Measurements from ENCODE around the gene MYO1D. TPM values are rescaled to one million over a fixed set of nuclear protein-coding genes. Genes with fewer than 3 reads are reported as not detected.
A peak's percentile ranks its signal among the peaks of the same experiment; 100 is the strongest.

The MYO1D gene
- total and polyA plus RNA-seq, 4 donors, result 4.5 to 22.9 (median 13.3) TPM

DNA sequence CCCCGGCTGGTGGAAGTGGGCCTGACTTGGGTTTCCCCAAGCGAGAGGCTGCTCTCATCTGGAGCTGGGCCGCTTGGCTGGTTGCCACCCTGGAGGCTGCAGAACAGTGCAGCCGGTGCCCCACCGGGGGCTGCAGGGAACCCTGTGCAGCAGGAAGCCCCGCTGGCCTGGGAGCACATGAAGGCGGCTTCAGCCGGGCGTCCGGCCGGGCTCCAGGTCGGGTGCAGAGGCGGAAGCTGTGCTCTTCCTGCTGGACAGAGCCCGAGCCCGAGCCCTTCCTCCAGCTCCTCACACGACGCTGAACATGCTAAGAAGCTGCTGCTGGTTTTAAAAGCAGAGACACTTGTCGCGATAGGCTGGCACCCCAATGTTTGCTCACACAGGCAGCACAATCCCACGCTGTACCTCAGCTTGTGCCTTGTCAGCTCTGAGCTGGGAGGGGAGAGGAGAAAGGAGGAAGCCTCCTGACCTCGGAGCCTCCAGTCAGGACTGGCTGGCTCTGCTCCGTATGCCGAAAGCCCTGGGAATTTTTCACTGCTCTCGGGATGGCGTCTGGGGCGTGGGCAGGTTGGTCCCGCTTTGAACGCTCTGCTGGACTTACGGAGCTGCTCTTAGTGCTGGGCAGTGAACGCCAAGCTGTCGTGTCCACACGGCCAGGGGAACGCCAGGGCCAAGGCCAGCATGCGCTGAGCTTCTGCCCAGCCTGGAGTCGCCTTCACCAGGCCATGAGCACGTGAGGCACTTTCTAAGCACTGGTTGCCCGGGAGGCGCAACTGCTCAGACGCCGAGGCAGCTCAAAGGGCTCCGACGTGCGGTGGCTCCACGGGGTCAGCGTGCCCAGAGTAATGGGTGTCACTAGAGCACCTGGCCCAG is 381.3 kb downstream of the MYO1D start:
- Histone ChIP-seq H3K27ac (ENCODE audit: low read depth in 1 of 2, low read length in 2 of 2) (no peak overlapping the region), H3K36me3 (ENCODE audit: control insufficient read depth in 4 of 4, insufficient read depth in 3 of 4, low read depth in 1 of 4, low read length in 3 of 4) (no peaks in the 10 kb centered on the region), H3K4me1 (ENCODE audit: control insufficient read depth in 4 of 4, insufficient read depth in 4 of 4, low read length in 3 of 4) (peaks cover 0 to 6% (median 1%) of the 10 kb centered on the region in 4 donors), H3K9me3 (ENCODE audit: control insufficient read depth in 4 of 4, low read length in 3 of 4) (no peaks in the 10 kb centered on the region), H3K27me3 (ENCODE audit: control insufficient read depth in 4 of 4, insufficient read depth in 4 of 4, low read length in 3 of 4) (no peaks in the 10 kb centered on the region), H3K9ac (ENCODE audit: low read depth in 1 of 2, low read length in 2 of 2) (no peak overlapping the region), H3K4me3 (ENCODE audit: low read depth in 1 of 3, low read length in 3 of 3) (no peak overlapping the region)
- no peak for DNase-seq (ENCODE audit: low spot score)
- TF ChIP-seq FOXA2 (IDR thresholded peaks at IDR 0.05), result no peak
- TF ChIP-seq, protein P1, sequence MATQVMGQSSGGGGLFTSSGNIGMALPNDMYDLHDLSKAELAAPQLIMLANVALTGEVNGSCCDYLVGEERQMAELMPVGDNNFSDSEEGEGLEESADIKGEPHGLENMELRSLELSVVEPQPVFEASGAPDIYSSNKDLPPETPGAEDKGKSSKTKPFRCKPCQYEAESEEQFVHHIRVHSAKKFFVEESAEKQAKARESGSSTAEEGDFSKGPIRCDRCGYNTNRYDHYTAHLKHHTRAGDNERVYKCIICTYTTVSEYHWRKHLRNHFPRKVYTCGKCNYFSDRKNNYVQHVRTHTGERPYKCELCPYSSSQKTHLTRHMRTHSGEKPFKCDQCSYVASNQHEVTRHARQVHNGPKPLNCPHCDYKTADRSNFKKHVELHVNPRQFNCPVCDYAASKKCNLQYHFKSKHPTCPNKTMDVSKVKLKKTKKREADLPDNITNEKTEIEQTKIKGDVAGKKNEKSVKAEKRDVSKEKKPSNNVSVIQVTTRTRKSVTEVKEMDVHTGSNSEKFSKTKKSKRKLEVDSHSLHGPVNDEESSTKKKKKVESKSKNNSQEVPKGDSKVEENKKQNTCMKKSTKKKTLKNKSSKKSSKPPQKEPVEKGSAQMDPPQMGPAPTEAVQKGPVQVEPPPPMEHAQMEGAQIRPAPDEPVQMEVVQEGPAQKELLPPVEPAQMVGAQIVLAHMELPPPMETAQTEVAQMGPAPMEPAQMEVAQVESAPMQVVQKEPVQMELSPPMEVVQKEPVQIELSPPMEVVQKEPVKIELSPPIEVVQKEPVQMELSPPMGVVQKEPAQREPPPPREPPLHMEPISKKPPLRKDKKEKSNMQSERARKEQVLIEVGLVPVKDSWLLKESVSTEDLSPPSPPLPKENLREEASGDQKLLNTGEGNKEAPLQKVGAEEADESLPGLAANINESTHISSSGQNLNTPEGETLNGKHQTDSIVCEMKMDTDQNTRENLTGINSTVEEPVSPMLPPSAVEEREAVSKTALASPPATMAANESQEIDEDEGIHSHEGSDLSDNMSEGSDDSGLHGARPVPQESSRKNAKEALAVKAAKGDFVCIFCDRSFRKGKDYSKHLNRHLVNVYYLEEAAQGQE (IDR thresholded peaks at IDR 0.05), result peak; percentile 19
- 79% methylated on average over 45 of the region's 45 CpGs for whole genome bisulfite sequencing

DNA sequence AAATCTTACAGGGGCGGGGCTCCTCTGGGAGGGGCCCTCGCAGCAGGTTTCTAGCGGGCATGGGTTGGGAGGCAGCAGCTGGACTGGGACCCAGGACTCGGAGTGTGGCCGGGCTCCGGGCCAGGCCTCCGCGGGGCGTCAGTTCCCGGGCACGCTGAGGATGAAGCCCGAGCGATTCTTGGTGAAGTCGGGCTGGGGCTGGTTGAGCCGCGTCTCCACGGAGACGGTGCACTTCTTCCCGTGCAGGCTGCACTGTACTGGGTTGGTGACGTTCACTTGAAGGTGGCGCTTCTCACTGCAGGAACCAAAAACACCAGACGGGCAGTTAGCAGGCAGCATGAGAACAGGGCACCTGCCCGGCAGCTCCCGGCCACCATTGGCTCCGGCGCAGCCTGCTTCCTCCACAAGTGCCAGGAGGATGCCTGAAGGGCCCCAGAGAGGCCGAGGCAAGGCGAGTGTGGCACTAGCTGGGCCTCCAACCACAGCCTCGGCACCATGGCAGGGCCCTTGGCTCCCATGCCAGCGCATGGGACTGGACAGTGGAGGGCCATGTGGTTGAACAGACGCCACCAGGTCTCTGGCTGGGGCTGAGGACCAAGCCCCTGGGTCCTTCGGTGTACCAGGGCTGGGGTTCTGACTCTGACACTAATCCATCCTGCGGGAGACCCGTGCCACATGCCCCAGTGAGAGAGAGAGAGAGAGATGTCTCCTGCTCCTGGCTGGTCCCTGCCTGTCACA is 382.1 kb downstream of the MYO1D start:
- H3K4me1 ChIP-seq (ENCODE audit: control insufficient read depth in 4 of 4, insufficient read depth in 4 of 4, low read length in 3 of 4), result peaks cover 0 to 6% (median 1%) of the 10 kb centered on the region in 4 donors
- H3K27ac ChIP-seq (ENCODE audit: low read depth in 1 of 2, low read length in 2 of 2), result no peak overlapping the region
- no peaks in the 10 kb centered on the region for H3K9me3 ChIP-seq (ENCODE audit: control insufficient read depth in 4 of 4, low read length in 3 of 4)
- TF ChIP-seq NR2F2 (IDR thresholded peaks at IDR 0.05) (no peak), RXRA (IDR thresholded peaks at IDR 0.05) (no peak), FOXA2 (IDR thresholded peaks at IDR 0.05) (no peak), GABPA (IDR thresholded peaks at IDR 0.05 in 1 of 2, conservative IDR thresholded peaks at IDR 0.05 in 1 of 2) (no peak), YY1 (IDR thresholded peaks at IDR 0.05) (no peak), JUND (IDR thresholded peaks at IDR 0.05) (no peak), HNF4G (IDR thresholded peaks at IDR 0.05) (no peak), TAF1 (conservative IDR thresholded peaks at IDR 0.05) (no peak), FOXA1 (IDR thresholded peaks at IDR 0.05) (no peak), RAD21 (IDR thresholded peaks at IDR 0.05) (no peak)
- TF ChIP-seq, protein P1 (IDR thresholded peaks at IDR 0.05), result no peak
- TF ChIP-seq, protein P2, sequence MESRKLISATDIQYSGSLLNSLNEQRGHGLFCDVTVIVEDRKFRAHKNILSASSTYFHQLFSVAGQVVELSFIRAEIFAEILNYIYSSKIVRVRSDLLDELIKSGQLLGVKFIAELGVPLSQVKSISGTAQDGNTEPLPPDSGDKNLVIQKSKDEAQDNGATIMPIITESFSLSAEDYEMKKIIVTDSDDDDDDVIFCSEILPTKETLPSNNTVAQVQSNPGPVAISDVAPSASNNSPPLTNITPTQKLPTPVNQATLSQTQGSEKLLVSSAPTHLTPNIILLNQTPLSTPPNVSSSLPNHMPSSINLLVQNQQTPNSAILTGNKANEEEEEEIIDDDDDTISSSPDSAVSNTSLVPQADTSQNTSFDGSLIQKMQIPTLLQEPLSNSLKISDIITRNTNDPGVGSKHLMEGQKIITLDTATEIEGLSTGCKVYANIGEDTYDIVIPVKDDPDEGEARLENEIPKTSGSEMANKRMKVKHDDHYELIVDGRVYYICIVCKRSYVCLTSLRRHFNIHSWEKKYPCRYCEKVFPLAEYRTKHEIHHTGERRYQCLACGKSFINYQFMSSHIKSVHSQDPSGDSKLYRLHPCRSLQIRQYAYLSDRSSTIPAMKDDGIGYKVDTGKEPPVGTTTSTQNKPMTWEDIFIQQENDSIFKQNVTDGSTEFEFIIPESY (IDR thresholded peaks at IDR 0.05), result no peak
- TF ChIP-seq, protein P3, sequence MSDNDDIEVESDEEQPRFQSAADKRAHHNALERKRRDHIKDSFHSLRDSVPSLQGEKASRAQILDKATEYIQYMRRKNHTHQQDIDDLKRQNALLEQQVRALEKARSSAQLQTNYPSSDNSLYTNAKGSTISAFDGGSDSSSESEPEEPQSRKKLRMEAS (IDR thresholded peaks at IDR 0.05), result no peak
- TF ChIP-seq, protein P4, sequence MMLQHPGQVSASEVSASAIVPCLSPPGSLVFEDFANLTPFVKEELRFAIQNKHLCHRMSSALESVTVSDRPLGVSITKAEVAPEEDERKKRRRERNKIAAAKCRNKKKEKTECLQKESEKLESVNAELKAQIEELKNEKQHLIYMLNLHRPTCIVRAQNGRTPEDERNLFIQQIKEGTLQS (IDR thresholded peaks at IDR 0.05), result no peak
- TF ChIP-seq, protein P5, sequence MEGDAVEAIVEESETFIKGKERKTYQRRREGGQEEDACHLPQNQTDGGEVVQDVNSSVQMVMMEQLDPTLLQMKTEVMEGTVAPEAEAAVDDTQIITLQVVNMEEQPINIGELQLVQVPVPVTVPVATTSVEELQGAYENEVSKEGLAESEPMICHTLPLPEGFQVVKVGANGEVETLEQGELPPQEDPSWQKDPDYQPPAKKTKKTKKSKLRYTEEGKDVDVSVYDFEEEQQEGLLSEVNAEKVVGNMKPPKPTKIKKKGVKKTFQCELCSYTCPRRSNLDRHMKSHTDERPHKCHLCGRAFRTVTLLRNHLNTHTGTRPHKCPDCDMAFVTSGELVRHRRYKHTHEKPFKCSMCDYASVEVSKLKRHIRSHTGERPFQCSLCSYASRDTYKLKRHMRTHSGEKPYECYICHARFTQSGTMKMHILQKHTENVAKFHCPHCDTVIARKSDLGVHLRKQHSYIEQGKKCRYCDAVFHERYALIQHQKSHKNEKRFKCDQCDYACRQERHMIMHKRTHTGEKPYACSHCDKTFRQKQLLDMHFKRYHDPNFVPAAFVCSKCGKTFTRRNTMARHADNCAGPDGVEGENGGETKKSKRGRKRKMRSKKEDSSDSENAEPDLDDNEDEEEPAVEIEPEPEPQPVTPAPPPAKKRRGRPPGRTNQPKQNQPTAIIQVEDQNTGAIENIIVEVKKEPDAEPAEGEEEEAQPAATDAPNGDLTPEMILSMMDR (IDR thresholded peaks at IDR 0.05; ENCODE audit: low read depth, low read length, missing input control), result no peak
- no peak for DNase-seq (ENCODE audit: low spot score)
- H3K4me3 ChIP-seq (ENCODE audit: low read depth in 1 of 3, low read length in 3 of 3), result no peak overlapping the region
- no peak overlapping the region for H3K9ac ChIP-seq (ENCODE audit: low read depth in 1 of 2, low read length in 2 of 2)
- 91% methylated on average over 34 of the region's 34 CpGs for WGBS
- H3K36me3 ChIP-seq (ENCODE audit: control insufficient read depth in 4 of 4, insufficient read depth in 3 of 4, low read depth in 1 of 4, low read length in 3 of 4), result no peaks in the 10 kb centered on the region
- no peaks in the 10 kb centered on the region for H3K27me3 ChIP-seq (ENCODE audit: control insufficient read depth in 4 of 4, insufficient read depth in 4 of 4, low read length in 3 of 4)

All from liver (tissue), 9 donors.